Endodermal cell (in vitro differentiated cells): Measurements from ENCODE around the gene PLA2G4D. TPM values are rescaled to one million over a fixed set of nuclear protein-coding genes. Genes with fewer than 3 reads are reported as not detected.
A peak's percentile ranks its signal among the peaks of the same experiment; 100 is the strongest.

ENCODE experiments used
- DNase-seq: peaks from one replicate; pipeline ENCODE4 v3.0.0-alpha.2; 2017
- H3K27ac ChIP-seq: 2 replicates; pipeline ENCODE4 v1.5.1; 2013; ENCODE audit warnings: mild to moderate bottlenecking, low read depth, low read length, moderate library complexity
- H3K27me3 ChIP-seq: 2 replicates; pipeline ENCODE4 v1.6.1; 2013; ENCODE audit warnings: mild to moderate bottlenecking, low read length, moderate library complexity; ENCODE audit not compliant: insufficient read depth, control insufficient read depth, poor library complexity, severe bottlenecking
- H3K36me3 ChIP-seq: 2 replicates; pipeline ENCODE4 v1.7.0; 2013; ENCODE audit warnings: mild to moderate bottlenecking, low read length, moderate library complexity; ENCODE audit not compliant: control insufficient read depth, insufficient read depth
- H3K4me1 ChIP-seq: one replicate; pipeline ENCODE4 v1.7.0; 2013; ENCODE audit warnings: low read length; ENCODE audit not compliant: control insufficient read depth, insufficient read depth
- H3K4me3 ChIP-seq: 2 replicates; pipeline ENCODE4 v1.5.1; 2013; ENCODE audit warnings: mild to moderate bottlenecking, low read length, moderate library complexity
- H3K9ac ChIP-seq: 2 replicates; pipeline ENCODE4 v1.6.1; 2013; ENCODE audit warnings: mild to moderate bottlenecking, low read length, moderate library complexity; ENCODE audit not compliant: poor library complexity, severe bottlenecking; ENCODE audit errors: extremely low read depth
- H3K9me3 ChIP-seq: 2 replicates; pipeline ENCODE4 v1.6.1; 2013; ENCODE audit warnings: mild to moderate bottlenecking, low read length, moderate library complexity; ENCODE audit not compliant: control insufficient read depth
- H3K27ac Mint-ChIP-seq: 2 replicates; pipeline ENCODE4 v1.8.0; 2020; ENCODE audit warnings: mixed read lengths
- H3K27me3 Mint-ChIP-seq: 2 replicates; pipeline ENCODE4 v1.8.0; 2021; ENCODE audit warnings: mild to moderate bottlenecking, mixed read lengths; ENCODE audit not compliant: insufficient read depth
- H3K36me3 Mint-ChIP-seq: 2 replicates; pipeline ENCODE4 v1.8.0; 2020; ENCODE audit warnings: low read depth, mixed read lengths
- H3K4me1 Mint-ChIP-seq: 2 replicates; pipeline ENCODE4 v1.8.0; 2020; ENCODE audit warnings: mixed read lengths
- H3K4me3 Mint-ChIP-seq: 2 replicates; pipeline ENCODE4 v1.8.0; 2020; ENCODE audit warnings: mild to moderate bottlenecking, moderate library complexity, mixed read lengths
- H3K9me3 Mint-ChIP-seq: 2 replicates; pipeline ENCODE4 v1.8.0; 2020; ENCODE audit warnings: mild to moderate bottlenecking, mixed read lengths
- WGBS, 2 experiments: methylation state at CpG; one replicate each; pipeline versions ENCODE4 v1.1.5 to v1.1.7; 2013; ENCODE audit warnings: missing lambda C conversion rate in 2 of 2, mixed read lengths in 1 of 2; ENCODE audit not compliant: insufficient coverage in 1 of 2, insufficient read length in 1 of 2; 5-methylcytosine and 5-hydroxymethylcytosine counted together
- total RNA-seq, 2 donors: library from RNA; stranded (reverse); fragmentation: NEBNext Ultra II Directional in 1 of 2; extraction: Animal tissue kit (Norgen Biotek cat#: 25700) in 1 of 2; gene quantifications; 2 replicates in 1 of 2; 3 replicates in 1 of 2; pipeline ENCODE4 v1.2.1, GENCODE V29; 2021
- TF ChIP-seq, protein P1 (sequence below): fragments of 200-600 bp; sonication (generic); conservative IDR thresholded peaks from 2 replicates; pipeline ENCODE4 v1.5.0; 2021; ENCODE audit warnings: antibody characterized with exemption, mild to moderate bottlenecking

Gene PLA2G4D
- total RNA-seq, 2 donors from 2014 or later: not detected

DNA sequence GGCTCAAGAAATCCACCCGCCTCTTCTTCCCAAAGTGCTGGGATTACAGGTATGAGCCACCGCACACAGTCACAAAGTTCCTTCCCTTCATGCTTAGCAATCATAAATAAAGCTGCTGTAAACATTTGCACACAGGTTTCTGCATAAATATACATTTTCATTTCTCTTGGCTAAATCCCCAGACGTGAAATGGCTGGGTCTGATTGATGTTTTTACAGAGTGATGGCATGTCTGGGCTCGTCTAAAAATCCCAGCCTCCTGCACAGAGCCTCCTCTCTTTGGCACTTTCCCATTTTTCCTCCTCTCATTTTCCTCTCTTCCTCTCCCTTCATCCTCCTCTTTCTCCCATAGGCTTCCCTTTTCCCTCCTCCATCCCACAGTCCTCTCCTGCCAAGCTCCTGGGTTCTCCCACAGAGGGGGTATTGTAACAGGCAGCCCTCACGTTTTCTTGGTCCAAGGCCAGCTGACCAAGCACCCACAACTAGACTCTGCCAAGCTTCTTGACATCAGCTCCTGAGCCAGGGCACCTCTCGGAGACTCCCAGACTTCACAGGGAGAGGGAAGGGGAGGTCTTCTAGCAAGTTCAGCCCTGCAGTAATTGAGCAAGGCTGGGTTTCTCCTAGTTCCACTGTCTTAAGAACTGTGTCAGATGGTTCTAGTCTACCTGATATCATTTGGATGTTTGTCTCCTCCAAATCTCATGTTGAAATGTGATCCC is 63.0 kb downstream of the PLA2G4D start:
- no peak overlapping the region for H3K27ac Mint-ChIP-seq
- Histone ChIP-seq H3K27me3 (no peaks in the 10 kb centered on the region), H3K27ac (no peak overlapping the region), H3K4me1 (no peaks in the 10 kb centered on the region), H3K9me3 (peaks cover 16% of the 10 kb centered on the region), H3K9ac (no peak overlapping the region), H3K36me3 (no peaks in the 10 kb centered on the region), H3K4me3 (no peak overlapping the region)
- no peak for DNase-seq
- peaks cover 5% of the 10 kb centered on the region for H3K4me1 Mint-ChIP-seq
- 89 to 90% methylated on average over 3 to 5 of the region's 6 CpGs for WGBS, 2 experiments
- H3K9me3 Mint-ChIP-seq: peaks cover 6% of the 10 kb centered on the region
- TF ChIP-seq, protein P1, sequence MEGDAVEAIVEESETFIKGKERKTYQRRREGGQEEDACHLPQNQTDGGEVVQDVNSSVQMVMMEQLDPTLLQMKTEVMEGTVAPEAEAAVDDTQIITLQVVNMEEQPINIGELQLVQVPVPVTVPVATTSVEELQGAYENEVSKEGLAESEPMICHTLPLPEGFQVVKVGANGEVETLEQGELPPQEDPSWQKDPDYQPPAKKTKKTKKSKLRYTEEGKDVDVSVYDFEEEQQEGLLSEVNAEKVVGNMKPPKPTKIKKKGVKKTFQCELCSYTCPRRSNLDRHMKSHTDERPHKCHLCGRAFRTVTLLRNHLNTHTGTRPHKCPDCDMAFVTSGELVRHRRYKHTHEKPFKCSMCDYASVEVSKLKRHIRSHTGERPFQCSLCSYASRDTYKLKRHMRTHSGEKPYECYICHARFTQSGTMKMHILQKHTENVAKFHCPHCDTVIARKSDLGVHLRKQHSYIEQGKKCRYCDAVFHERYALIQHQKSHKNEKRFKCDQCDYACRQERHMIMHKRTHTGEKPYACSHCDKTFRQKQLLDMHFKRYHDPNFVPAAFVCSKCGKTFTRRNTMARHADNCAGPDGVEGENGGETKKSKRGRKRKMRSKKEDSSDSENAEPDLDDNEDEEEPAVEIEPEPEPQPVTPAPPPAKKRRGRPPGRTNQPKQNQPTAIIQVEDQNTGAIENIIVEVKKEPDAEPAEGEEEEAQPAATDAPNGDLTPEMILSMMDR: no peak
- H3K27me3 Mint-ChIP-seq: peaks cover 4% of the 10 kb centered on the region
- no peaks in the 10 kb centered on the region for H3K36me3 Mint-ChIP-seq
- H3K4me3 Mint-ChIP-seq: no peak overlapping the region

DNA sequence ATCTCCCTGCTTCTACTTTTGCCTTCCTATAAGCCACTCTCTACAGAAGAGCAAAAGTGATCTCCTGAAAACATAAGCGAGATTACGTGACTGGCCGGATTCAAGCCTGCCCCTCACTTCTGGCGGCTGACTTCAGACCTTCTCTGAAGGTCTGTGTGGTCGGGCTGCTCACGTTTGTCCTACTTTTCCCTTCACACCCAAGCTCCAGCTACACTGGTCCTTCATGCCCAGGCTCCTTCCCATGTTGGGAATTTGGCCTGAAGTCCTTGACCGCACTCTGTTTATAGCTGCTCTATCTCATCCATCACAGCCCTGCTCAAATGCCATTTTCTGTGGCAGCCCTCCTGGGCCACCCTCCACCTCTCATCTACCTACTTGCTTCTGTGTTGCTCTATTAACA is 66.8 kb downstream of the PLA2G4D start:
- H3K27ac ChIP-seq: no peak overlapping the region
- H3K36me3 Mint-ChIP-seq: no peaks in the 10 kb centered on the region
- TF ChIP-seq, protein P1: no peak
- H3K4me3 ChIP-seq: no peak overlapping the region
- no peak for DNase-seq
- no peak overlapping the region for H3K9ac ChIP-seq
- H3K9me3 ChIP-seq: peaks cover 47% of the 10 kb centered on the region
- no peaks in the 10 kb centered on the region for H3K4me1 Mint-ChIP-seq
- H3K4me3 Mint-ChIP-seq: no peak overlapping the region
- 95 to 96% methylated on average over 7 of the region's 7 CpGs for WGBS, 2 experiments
- no peaks in the 10 kb centered on the region for H3K4me1 ChIP-seq
- H3K36me3 ChIP-seq: no peaks in the 10 kb centered on the region
- H3K27ac Mint-ChIP-seq: no peak overlapping the region
- H3K27me3 ChIP-seq: no peaks in the 10 kb centered on the region
- H3K27me3 Mint-ChIP-seq: peaks cover 4% of the 10 kb centered on the region
- H3K9me3 Mint-ChIP-seq: peaks cover 42% of the 10 kb centered on the region

DNA sequence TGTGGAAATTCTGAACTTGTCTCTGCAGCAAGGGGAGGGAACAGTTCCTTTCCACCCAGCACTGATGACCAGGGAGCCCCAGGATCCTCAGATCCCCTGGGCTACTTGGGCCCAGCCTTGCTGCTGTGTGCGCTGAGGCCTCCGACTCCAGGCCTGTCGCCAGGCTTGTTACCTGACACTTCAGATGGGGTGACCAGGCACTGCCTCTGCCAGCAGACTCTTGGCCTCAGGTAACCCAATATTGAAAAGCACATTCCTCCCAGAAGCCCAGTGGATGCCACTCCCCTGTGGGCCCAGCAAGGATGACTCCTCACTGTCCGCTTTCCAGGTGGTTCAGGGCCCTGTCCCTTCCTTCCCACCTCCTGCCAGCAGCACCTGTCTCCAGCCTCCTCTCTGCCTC is 70.1 kb downstream of the PLA2G4D start:
- peak overlapping the region; percentile 44 for H3K4me3 ChIP-seq
- 90 to 98% methylated on average over 2 to 3 of the region's 4 CpGs for WGBS, 2 experiments
- no peaks in the 10 kb centered on the region for H3K36me3 ChIP-seq

More for the DNA sequence above, 70.1 kb downstream of the PLA2G4D start:
- no peak overlapping the region for H3K4me3 Mint-ChIP-seq
- no peak overlapping the region for H3K27ac Mint-ChIP-seq
- H3K36me3 Mint-ChIP-seq: no peaks in the 10 kb centered on the region
- H3K9me3 ChIP-seq: peaks cover 50% of the 10 kb centered on the region
- TF ChIP-seq, protein P1: no peak
- peaks cover 57% of the 10 kb centered on the region for H3K9me3 Mint-ChIP-seq
- no peaks in the 10 kb centered on the region for H3K4me1 Mint-ChIP-seq
- no peak for DNase-seq
- H3K9ac ChIP-seq: no peak overlapping the region
- H3K27me3 ChIP-seq: no peaks in the 10 kb centered on the region
- H3K27me3 Mint-ChIP-seq: no peaks in the 10 kb centered on the region
- H3K4me1 ChIP-seq: no peaks in the 10 kb centered on the region
- H3K27ac ChIP-seq: no peak overlapping the region
